ENCODE data around the gene APMAP.

APMAP gene

GRCh38 chr20:24986436-24987015, 6.0 kb downstream of the APMAP start:
- no peak for DNase-seq

GRCh38 chr20:24985802-24986201, 6.7 kb downstream of the APMAP start:
- no peak for DNase-seq

- no peak for DNase-seq
These were observed 7.5 kb downstream of the APMAP start for GRCh38 chr20:24984961-24985640.

DNA sequence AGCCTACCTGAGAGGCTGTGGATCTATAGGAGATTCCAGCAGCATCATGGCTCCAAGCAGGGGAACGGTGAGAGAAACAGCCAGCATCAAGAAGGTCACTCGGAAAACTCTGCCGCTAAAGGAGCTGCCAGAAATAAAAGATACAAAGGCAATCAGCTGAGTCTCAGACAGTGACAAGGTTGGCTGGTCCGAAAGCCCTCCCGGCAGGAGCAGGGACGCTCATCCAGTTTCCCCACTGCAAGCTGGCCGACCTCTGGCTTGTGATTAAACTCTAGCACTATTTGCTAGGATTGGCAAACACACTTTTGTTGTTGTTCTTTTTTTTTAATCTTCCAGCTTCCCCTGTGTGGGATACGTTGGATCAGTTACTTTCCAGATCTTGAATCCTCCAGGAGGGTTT, 8.7 kb downstream of the APMAP start:
- no peak for DNase-seq

DNA sequence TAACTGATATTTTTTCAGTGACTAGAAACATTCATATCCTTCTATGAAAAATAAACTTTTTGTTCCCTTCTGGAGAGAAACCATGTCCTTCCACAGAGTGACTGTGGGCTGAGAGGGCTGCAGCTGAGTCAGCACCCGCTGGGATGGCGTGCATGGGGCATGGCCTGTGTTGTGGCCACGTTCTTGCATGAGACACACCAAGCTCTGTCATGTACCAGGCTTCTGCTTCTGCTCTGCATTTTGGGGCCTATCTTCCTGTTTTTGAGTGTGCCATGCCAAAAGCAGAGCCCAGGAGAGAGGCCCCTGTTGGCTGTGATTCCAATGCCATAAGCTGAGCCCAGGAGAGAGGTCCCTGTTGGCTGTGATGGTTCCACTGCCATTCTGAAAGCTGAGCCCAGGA, 10.8 kb downstream of the APMAP start:
- DNase-seq: no peak

DNA sequence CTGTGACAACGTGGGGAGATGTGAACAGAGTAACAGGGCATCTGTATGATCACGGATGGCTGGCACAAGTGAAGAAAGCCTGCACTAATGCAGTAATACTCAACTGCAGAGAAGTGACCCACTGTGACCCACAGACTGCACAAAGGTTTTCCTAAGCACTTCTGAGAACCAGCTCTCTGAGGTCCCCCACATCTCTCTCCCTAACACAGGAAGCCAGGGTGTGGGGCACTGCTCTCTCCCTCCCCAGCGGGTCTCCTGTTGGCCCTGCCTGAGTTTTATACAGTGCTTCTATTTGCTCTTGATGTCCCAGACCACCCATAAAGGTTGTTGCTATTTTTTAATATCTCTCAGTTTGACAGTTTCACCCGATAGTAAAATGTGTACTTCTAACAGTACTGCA, 11.3 kb downstream of the APMAP start:
- no peak for DNase-seq

DNA sequence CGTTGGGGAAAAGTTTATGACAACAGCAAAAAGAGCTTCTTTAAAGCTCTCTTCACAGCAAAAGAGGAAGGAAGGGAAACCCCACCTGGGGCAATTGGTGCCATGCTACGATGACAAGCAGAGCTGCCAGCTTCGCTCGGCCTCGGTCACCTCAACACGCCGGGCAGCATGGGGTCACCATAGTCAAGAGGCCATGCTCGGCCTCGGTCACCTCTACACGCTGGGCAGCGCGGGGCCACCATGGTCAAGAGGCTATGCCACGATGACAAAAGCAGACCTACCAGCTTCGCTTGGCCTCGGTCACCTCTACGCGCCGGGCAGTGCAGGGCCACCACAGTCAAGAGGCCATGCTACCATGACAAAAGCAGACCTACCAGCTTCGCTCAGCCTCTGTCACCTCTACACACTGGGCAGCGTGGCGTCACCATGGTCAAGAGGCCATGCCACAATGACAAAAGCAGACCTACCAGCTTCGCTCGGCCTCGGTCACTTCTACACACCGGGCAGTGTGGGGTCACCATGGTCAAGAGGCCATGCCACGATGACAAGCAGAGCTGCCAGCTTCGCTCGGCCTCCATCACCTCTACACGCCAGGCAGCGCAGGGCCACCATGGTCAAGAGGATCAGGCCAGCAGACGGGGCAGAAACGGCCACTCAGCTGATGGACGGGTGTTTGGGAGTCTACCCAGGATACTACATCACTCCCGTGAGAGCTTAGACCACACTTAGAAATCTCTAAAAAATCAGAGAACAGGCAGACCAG, 12.1 kb downstream of the APMAP start:
- DNase-seq: no peak

DNA sequence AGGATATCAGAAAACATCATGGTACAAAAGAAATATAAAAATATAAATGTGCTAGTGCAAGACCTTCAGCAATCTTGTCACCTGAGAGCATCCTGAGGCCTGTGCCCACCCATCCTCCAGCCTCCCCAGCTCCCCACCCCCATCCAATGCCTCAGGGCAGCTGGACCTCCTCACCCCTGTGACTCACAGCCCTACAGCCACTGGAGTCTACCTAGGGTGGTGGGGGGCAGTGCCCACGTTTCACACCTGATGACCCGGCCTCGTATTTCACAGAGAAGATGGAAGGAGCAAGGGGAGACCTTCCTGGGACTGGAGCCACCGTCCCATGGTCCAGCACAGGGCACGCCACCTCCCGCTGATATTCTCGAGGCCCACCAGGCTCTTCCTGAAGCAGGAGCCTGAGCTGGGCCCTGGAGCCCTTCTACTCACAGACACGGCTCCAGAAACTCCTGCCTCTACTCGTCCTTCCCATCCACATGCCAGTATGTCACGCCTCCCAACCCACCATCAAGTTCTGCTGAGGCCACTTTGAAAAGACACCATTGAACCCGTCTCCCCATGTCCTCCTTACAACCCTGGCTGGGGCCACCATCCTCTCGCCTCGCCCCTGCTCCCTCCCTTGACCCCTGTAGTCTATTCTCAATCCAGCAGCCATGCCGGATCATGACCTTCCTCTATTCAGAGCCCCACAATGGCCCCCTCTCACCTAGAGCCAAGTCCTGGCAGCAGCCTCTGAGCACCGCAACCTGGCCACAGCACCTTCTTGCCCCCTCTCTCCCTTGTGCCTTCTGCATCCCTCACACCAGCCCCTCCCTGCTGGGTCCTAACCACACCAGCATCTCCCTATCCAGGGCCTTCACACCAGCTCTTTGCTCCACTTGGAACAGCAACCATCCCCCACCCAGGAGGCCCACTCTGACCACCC, 13.3 kb downstream of the APMAP start:
- DNase-seq: no peak

DNA sequence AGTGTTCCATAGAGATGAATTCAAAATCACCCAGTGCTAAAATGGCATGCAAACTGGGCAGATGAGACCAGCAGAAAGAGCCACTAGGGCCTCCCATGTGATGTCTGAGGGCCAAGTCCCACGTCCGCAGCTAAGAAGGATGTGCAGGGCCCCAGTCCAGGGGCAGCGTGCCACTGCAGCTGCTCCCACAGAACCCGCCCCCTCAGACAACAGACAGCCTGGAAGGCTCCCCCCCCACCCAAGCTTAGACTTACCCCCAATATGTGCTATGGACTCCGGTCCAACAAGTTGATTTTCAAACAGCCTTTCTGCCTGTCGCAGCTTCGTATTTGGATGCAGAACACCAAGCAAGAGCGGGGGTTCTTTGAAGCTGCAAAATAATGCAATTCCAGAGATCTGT, 14.0 kb downstream of the APMAP start:
- DNase-seq: no peak

GRCh38 chr20:24977797-24978196, 14.8 kb downstream of the APMAP start:
- DNase-seq: no peak

- no peak for DNase-seq
These were observed 15.2 kb downstream of the APMAP start for GRCh38 chr20:24977336-24977735.

GRCh38 chr20:24972341-24972740, 20.2 kb downstream of the APMAP start:
- DNase-seq: no peak

DNA sequence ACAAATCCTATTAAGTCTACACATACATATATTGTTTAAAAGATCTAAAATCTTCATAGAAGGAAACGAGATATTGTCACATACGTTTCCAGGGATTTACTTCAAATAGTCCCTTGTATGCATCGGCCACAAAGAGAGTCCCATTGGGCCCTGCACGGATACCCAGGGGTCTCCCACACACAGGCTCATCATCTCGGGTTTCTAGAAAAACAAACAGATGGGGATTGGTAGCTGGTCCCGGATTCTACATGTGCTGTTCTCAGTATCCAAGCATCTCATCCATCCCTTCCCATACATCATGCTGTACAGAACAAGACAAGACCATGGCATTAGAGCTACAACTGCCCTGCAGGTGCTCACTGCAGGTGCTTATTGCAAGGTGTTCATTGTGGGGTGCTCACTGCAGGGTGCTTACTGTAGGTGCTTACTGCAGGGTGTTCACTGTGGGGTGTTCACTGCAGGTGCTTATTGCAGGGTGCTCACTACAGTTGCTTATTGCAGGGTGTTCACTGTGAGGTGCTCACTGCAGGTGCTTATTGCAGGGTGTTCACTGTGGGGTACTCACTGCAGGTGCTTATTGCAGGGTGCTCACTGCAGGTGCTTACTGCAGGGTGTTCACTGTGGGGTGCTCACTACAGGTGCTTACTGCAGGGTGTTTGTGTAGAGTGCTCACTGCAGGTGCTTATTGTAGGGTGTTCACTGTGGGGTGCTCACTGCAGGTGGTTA, 21.0 kb downstream of the APMAP start:
- no peak for DNase-seq

DNA sequence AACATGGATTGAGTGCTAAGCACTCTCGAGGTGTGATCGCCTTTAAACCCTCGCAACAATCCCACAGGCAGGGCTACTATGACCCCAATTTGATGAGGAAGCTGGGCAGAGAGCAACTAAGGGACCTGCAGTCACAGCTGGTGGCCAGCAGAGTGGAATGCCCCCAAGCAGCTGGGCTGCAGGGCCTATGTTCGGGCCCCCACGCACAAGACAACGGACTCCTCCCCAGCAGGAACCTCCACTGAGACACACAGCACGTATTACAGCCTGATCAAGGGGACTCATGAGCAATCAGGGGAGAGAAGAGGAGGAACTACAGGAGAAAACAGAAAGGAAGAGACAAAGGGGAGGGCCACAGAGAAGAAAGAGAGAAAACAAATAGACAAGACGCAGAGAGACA, 21.8 kb downstream of the APMAP start:
- DNase-seq: no peak

- no peak for DNase-seq
These were observed 22.5 kb downstream of the APMAP start for GRCh38 chr20:24970030-24970553.

- no peak for DNase-seq
These were observed 23.1 kb downstream of the APMAP start for GRCh38 chr20:24969186-24970029.

- DNase-seq: no peak
These were observed 24.2 kb downstream of the APMAP start for GRCh38 chr20:24968278-24968800.

GRCh38 chr20:24966317-24967012, 26.1 kb downstream of the APMAP start:
- no peak for DNase-seq

GRCh38 chr20:24965065-24965919, 27.3 kb downstream of the APMAP start:
- DNase-seq: no peak

Measured in stimulated activated CD4-positive, alpha-beta T cell treated with anti-CD3 and anti-CD28 coated beads, Interleukin-4, amount 100 ng/mL, for 4 hours (primary cell).